Activated gamma-delta T cell (primary cell): Measurements from ENCODE around the gene ADCY7.

Source experiments
- DNase-seq: peaks from one replicate; lab custom pipeline; 2025; lab: John Stamatoyannopoulos, UW

ADCY7 gene

GRCh38 chr16:50282010-50282538 is 15.7 kb downstream of the ADCY7 start:
- DNase-seq, result peak; percentile 35

- no peak for DNase-seq
These were observed 16.7 kb downstream of the ADCY7 start for GRCh38 chr16:50282955-50283631.

- no peak for DNase-seq
These were observed 18.0 kb downstream of the ADCY7 start for GRCh38 chr16:50284131-50284911.

- DNase-seq, result no peak
These were observed 19.2 kb downstream of the ADCY7 start for GRCh38 chr16:50285406-50286003.

- no peak for DNase-seq
These were observed 20.3 kb downstream of the ADCY7 start for GRCh38 chr16:50286681-50287080.

GRCh38 chr16:50288026-50288425 is 21.7 kb downstream of the ADCY7 start:
- DNase-seq, result no peak

GRCh38 chr16:50288920-50289319 is 22.6 kb downstream of the ADCY7 start:
- DNase-seq, result no peak

- DNase-seq, result no peak
These were observed 23.8 kb downstream of the ADCY7 start for GRCh38 chr16:50289950-50290764.

GRCh38 chr16:50290856-50291255 is 24.5 kb downstream of the ADCY7 start:
- DNase-seq, result no peak

GRCh38 chr16:50291719-50292565 is 25.6 kb downstream of the ADCY7 start:
- no peak for DNase-seq

GRCh38 chr16:50292566-50292948 is 26.2 kb downstream of the ADCY7 start:
- no peak for DNase-seq

GRCh38 chr16:50293041-50293783 is 26.9 kb downstream of the ADCY7 start:
- DNase-seq, result no peak

- no peak for DNase-seq
These were observed 27.9 kb downstream of the ADCY7 start for GRCh38 chr16:50293994-50294855.

- no peak for DNase-seq
These were observed 28.6 kb downstream of the ADCY7 start for GRCh38 chr16:50294955-50295354.

GRCh38 chr16:50295541-50296132 is 29.3 kb downstream of the ADCY7 start:
- no peak for DNase-seq

- DNase-seq, result no peak
These were observed 30.5 kb downstream of the ADCY7 start for GRCh38 chr16:50296807-50297206.

- DNase-seq, result no peak
These were observed 31.1 kb downstream of the ADCY7 start for GRCh38 chr16:50297301-50298074.

GRCh38 chr16:50298075-50298460 is 31.7 kb downstream of the ADCY7 start:
- DNase-seq, result no peak
